SK-N-SH (cell line): ENCODE measurements around the gene CDK4.

ENCODE experiments used
- CTCF ChIP-seq: fragments of 200-600 bp; sonication (generic); IDR thresholded peaks from 2 replicates; pipeline ENCODE4 v1.6.1; 2017; ENCODE audit warnings: antibody characterized with exemption, mild to moderate bottlenecking, moderate library complexity
- REST ChIP-seq: IDR thresholded peaks from 2 replicates; pipeline ENCODE4 v1.6.1; 2012; ENCODE audit warnings: mild to moderate bottlenecking, low read depth, low read length, moderate library complexity

GRCh38 chr12:57750561-57751431 lies 1.3 kb downstream of the CDK4 start:
- TF ChIP-seq CTCF (no peak), REST (no peak)
